ENCODE data around the gene SESTD1. TPM values are rescaled to one million over a fixed set of nuclear protein-coding genes. Genes with fewer than 3 reads are reported as not detected.

SESTD1 gene
- total and polyA plus RNA-seq, 9 of the 15 experiments (the other 6 are each of a cell fraction or from before 2014, with no cell fraction given), result 0.32 to 5.6 (median 2.1) TPM

- TF ChIP-seq, protein P1, sequence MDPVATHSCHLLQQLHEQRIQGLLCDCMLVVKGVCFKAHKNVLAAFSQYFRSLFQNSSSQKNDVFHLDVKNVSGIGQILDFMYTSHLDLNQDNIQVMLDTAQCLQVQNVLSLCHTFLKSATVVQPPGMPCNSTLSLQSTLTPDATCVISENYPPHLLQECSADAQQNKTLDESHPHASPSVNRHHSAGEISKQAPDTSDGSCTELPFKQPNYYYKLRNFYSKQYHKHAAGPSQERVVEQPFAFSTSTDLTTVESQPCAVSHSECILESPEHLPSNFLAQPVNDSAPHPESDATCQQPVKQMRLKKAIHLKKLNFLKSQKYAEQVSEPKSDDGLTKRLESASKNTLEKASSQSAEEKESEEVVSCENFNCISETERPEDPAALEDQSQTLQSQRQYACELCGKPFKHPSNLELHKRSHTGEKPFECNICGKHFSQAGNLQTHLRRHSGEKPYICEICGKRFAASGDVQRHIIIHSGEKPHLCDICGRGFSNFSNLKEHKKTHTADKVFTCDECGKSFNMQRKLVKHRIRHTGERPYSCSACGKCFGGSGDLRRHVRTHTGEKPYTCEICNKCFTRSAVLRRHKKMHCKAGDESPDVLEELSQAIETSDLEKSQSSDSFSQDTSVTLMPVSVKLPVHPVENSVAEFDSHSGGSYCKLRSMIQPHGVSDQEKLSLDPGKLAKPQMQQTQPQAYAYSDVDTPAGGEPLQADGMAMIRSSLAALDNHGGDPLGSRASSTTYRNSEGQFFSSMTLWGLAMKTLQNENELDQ (CRISPR knock-in tag; IDR thresholded peaks at IDR 0.05; ENCODE audit: borderline replicate concordance), result no peak
- TF ChIP-seq, protein P2, sequence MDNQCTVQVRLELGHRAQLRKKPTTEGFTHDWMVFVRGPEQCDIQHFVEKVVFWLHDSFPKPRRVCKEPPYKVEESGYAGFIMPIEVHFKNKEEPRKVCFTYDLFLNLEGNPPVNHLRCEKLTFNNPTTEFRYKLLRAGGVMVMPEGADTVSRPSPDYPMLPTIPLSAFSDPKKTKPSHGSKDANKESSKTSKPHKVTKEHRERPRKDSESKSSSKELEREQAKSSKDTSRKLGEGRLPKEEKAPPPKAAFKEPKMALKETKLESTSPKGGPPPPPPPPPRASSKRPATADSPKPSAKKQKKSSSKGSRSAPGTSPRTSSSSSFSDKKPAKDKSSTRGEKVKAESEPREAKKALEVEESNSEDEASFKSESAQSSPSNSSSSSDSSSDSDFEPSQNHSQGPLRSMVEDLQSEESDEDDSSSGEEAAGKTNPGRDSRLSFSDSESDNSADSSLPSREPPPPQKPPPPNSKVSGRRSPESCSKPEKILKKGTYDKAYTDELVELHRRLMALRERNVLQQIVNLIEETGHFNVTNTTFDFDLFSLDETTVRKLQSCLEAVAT (IDR thresholded peaks at IDR 0.05), result no peak
- TF ChIP-seq CEBPB (tag; IDR thresholded peaks at IDR 0.05) (peak; percentile 71), TCF7L2 (IDR thresholded peaks at IDR 0.05; ENCODE audit: low read depth, low read length) (no peak), POU5F1 (IDR thresholded peaks at IDR 0.05; ENCODE audit: borderline replicate concordance, low read depth, low read length, partially characterized antibody) (no peak), ZNF583 (CRISPR knock-in tag; IDR thresholded peaks at IDR 0.05) (no peak), ILK (tag; IDR thresholded peaks at IDR 0.05; ENCODE audit: borderline replicate concordance, low read depth) (no peak), SRSF1 (IDR thresholded peaks at IDR 0.05; ENCODE audit: low read depth, low read length) (no peak), SLC30A9 (CRISPR knock-in tag; IDR thresholded peaks at IDR 0.05) (no peak), ZNF41 (CRISPR knock-in tag; conservative IDR thresholded peaks at IDR 0.05) (no peak), CEBPG (CRISPR knock-in tag; IDR thresholded peaks at IDR 0.05) (no peak), CEBPG (tag; conservative IDR thresholded peaks at IDR 0.05 in 1 of 2, IDR thresholded peaks at IDR 0.05 in 1 of 2) (peak in 1 of 2 experiments; percentile 35; a peak in 1 of 4 replicates), FIP1L1 (IDR thresholded peaks at IDR 0.05; ENCODE audit: low read depth, low read length, poor library complexity, severe bottlenecking) (no peak), PHB2 (IDR thresholded peaks at IDR 0.05; ENCODE audit: low read depth) (no peak), POLR2AphosphoS5 (IDR thresholded peaks at IDR 0.05; ENCODE audit: control insufficient read depth, insufficient read depth, low read depth, low read length) (no peak), MCM5 (IDR thresholded peaks at IDR 0.05; ENCODE audit: low read depth) (no peak), KAT7 (CRISPR knock-in tag; IDR thresholded peaks at IDR 0.05; ENCODE audit: borderline replicate concordance) (no peak), ESRRA (IDR thresholded peaks at IDR 0.05; ENCODE audit: borderline replicate concordance, low read depth) (no peak)
- TF ChIP-seq, protein P3, sequence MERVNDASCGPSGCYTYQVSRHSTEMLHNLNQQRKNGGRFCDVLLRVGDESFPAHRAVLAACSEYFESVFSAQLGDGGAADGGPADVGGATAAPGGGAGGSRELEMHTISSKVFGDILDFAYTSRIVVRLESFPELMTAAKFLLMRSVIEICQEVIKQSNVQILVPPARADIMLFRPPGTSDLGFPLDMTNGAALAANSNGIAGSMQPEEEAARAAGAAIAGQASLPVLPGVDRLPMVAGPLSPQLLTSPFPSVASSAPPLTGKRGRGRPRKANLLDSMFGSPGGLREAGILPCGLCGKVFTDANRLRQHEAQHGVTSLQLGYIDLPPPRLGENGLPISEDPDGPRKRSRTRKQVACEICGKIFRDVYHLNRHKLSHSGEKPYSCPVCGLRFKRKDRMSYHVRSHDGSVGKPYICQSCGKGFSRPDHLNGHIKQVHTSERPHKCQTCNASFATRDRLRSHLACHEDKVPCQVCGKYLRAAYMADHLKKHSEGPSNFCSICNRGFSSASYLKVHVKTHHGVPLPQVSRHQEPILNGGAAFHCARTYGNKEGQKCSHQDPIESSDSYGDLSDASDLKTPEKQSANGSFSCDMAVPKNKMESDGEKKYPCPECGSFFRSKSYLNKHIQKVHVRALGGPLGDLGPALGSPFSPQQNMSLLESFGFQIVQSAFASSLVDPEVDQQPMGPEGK (CRISPR knock-in tag; IDR thresholded peaks at IDR 0.05; ENCODE audit: borderline replicate concordance), result no peak
- TF ChIP-seq, protein P4, sequence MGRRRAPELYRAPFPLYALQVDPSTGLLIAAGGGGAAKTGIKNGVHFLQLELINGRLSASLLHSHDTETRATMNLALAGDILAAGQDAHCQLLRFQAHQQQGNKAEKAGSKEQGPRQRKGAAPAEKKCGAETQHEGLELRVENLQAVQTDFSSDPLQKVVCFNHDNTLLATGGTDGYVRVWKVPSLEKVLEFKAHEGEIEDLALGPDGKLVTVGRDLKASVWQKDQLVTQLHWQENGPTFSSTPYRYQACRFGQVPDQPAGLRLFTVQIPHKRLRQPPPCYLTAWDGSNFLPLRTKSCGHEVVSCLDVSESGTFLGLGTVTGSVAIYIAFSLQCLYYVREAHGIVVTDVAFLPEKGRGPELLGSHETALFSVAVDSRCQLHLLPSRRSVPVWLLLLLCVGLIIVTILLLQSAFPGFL (CRISPR knock-in tag; IDR thresholded peaks at IDR 0.05), result no peak
- TF ChIP-seq, protein P5, sequence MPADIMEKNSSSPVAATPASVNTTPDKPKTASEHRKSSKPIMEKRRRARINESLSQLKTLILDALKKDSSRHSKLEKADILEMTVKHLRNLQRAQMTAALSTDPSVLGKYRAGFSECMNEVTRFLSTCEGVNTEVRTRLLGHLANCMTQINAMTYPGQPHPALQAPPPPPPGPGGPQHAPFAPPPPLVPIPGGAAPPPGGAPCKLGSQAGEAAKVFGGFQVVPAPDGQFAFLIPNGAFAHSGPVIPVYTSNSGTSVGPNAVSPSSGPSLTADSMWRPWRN (IDR thresholded peaks at IDR 0.05; ENCODE audit: low read depth), result no peak
Measured at GRCh38 chr2:179265082-179265510, 464 bp upstream of the SESTD1 start (continued).

Measured in K562 (cell line).